HG03175 (cell line): ENCODE measurements around the gene NBPF19.
"Not testable (repeated sequence)": the region's sequence is repeated elsewhere in the genome, so short reads cannot be mapped to it uniquely, and the experiment has no call there.

Experiments used
- ATAC-seq: cut with Tn5 transposase; IDR thresholded peaks from one replicate; pipeline ENCODE4 v1.9.1; 2021; ENCODE audit warnings: mild to moderate bottlenecking, moderate library complexity; ENCODE audit not compliant: unreplicated experiment

The NBPF19 gene, protein sequence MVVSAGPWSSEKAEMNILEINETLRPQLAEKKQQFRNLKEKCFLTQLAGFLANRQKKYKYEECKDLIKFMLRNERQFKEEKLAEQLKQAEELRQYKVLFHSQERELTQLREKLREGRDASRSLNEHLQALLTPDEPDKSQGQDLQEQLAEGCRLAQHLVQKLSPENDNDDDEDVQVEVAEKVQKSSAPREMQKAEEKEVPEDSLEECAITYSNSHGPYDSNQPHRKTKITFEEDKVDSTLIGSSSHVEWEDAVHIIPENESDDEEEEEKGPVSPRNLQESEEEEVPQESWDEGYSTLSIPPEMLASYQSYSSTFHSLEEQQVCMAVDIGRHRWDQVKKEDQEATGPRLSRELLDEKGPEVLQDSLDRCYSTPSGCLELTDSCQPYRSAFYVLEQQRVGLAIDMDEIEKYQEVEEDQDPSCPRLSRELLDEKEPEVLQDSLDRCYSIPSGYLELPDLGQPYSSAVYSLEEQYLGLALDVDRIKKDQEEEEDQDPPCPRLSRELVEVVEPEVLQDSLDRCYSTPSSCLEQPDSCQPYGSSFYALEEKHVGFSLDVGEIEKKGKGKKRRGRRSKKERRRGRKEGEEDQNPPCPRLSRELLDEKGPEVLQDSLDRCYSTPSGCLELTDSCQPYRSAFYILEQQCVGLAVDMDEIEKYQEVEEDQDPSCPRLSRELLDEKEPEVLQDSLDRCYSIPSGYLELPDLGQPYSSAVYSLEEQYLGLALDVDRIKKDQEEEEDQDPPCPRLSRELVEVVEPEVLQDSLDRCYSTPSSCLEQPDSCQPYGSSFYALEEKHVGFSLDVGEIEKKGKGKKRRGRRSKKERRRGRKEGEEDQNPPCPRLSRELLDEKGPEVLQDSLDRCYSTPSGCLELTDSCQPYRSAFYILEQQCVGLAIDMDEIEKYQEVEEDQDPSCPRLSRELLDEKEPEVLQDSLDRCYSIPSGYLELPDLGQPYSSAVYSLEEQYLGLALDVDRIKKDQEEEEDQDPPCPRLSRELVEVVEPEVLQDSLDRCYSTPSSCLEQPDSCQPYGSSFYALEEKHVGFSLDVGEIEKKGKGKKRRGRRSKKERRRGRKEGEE (N-terminal part only)

GRCh38 chr1:149474745-149475144, at the start of gene NBPF19:
Gene NBPF19, plus strand, starts transcription at chr1:149475045. Its CDS starts 888 bp downstream, at chr1:149475933.
- ATAC-seq: not testable (repeated sequence)

DNA sequence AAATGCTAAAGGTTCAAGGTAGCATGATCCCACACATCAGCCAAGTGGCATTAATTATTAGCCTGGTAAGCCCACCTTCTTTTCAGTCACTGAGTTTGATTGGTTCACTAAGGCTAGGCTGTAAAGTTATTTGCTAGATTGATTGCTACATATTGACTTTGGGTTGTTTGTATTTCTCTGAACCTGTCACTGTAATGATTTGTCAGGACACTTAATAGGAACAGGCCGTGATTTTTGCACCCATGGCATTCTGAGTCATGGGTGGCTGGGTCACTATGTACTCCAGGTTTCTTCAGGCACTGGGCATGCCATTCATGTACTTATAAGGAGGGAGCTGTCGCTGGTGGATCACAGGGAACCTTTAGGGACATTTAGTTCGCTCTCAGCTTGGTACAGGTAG, 46.5 kb upstream of the NBPF19 start:
- ATAC-seq: not testable (repeated sequence)

DNA sequence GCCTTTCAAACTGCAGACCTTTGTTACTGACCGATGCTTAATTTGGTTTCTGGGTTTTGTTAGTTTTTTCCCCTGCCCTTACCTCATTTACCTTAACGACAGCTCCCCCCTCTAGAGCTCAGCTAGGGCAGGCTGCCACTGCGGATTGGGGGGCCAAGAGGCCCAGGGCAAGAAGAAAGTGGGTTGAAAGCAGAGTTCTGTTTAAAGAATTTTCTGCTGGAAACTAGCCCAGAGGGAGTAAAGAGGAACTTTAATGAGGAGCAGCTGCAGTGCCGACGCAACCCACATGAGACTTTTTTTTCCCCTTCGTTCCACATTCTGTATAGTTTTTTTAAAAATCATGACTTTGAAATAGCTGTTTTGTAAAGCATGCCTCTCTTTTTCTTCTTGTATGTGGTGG, 29.4 kb upstream of the NBPF19 start:
- ATAC-seq: not testable (repeated sequence)

- not testable (repeated sequence) for ATAC-seq
These were observed 22.6 kb upstream of the NBPF19 start for GRCh38 chr1:149452196-149452595.

DNA sequence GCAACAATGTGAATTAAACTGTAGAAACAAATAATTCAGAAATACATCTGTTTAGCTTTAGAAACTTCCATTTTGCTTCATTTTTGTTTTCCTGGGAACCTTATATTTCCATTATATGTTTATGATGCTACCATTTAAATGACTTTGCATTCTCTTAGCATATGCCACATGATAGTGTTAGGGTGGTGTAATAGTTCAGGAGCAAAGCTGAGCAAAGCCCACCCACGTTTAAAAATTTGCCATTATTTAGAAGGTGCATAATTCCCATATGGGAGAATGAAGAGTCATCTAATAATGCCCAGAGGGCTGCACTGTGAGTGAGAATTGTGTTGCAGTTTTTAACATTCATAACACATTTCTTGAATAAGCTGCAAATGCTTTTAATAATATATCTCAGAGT, 22.2 kb upstream of the NBPF19 start:
- ATAC-seq: not testable (repeated sequence)

- ATAC-seq: not testable (repeated sequence)
These were observed 83.5 kb downstream of the NBPF19 start for GRCh38 chr1:149558350-149558825.

DNA sequence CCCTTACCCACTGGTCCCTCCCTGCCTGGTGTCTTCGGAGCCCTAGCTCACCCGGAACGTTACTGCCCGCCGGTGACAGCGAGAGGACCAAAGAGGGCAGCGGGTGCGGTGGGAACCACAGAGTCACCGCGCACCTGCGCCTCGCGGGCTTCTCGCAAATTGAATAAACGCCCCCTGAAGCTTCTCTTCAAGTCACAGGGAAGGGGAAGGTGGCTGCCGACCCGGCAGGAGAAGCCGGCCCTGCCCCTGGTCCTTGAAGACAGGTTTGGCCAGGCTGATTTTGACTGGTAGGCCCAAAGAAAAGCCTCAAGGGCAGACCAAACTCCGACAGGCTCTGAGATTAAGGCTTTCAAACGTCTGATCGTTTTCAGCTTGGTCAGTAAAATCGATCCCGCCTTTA, 87.0 kb downstream of the NBPF19 start:
- not testable (repeated sequence) for ATAC-seq

- not testable (repeated sequence) for ATAC-seq
These were observed 90.6 kb downstream of the NBPF19 start for GRCh38 chr1:149565485-149565884.

GRCh38 chr1:149572763-149573162, 97.9 kb downstream of the NBPF19 start:
- ATAC-seq: not testable (repeated sequence)

DNA sequence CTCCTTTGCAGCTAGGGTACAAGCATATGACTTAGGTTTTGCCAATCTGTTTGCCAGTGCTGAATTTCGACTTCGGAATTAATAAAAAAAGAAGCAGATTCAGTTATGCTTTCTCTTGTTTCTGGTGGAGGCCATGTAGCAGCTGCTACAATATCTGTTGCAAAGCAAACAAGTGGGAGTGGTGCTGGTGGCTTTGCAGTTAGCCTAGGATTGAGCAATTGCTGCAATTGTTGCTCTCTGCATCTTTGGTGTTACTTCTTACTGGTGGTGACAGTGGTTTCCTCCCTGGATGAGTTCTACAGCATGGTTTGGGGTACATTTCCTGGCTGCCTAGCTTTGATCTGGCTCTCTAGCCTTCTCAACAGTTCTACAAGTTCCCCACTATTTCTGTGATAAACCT, 110.7 kb downstream of the NBPF19 start:
- ATAC-seq: not testable (repeated sequence)
